NB4 (cell line): ENCODE data around the gene ZDHHC1.
A peak's percentile ranks its signal among the peaks of the same experiment; 100 is the strongest.

Source experiments
- DNase-seq: peaks from one replicate; pipeline ENCODE4 v3.0.0; 2010; ENCODE audit warnings: low read depth
- H3K4me3 ChIP-seq: one replicate; pipeline ENCODE4 v1.5.1; 2011; ENCODE audit warnings: mild to moderate bottlenecking, low read depth, low read length, moderate library complexity
- CTCF ChIP-seq: IDR thresholded peaks from one replicate; pipeline ENCODE4 v1.5.1; 2012; ENCODE audit warnings: low read depth, low read length
- MAX ChIP-seq: IDR thresholded peaks from 2 replicates; pipeline ENCODE4 v1.6.1; 2011; ENCODE audit warnings: low read depth, low read length
- MYC ChIP-seq: IDR thresholded peaks from 2 replicates; pipeline ENCODE4 v1.6.1; 2011; ENCODE audit warnings: low read depth, low read length
- POLR2A ChIP-seq: IDR thresholded peaks from 2 replicates; pipeline ENCODE4 v1.6.1; 2011; ENCODE audit warnings: mild to moderate bottlenecking; ENCODE audit not compliant: insufficient read length; ENCODE audit errors: extremely low read depth

Gene ZDHHC1

GRCh38 chr16:67397036-67397801 is 19.1 kb downstream of the ZDHHC1 start:
- no peak for TF ChIP-seq CTCF
- no peak for TF ChIP-seq MYC
- TF ChIP-seq MAX = no peak
- no peak for TF ChIP-seq POLR2A
- H3K4me3 ChIP-seq = no peak overlapping the region
- DNase-seq = no peak

DNA sequence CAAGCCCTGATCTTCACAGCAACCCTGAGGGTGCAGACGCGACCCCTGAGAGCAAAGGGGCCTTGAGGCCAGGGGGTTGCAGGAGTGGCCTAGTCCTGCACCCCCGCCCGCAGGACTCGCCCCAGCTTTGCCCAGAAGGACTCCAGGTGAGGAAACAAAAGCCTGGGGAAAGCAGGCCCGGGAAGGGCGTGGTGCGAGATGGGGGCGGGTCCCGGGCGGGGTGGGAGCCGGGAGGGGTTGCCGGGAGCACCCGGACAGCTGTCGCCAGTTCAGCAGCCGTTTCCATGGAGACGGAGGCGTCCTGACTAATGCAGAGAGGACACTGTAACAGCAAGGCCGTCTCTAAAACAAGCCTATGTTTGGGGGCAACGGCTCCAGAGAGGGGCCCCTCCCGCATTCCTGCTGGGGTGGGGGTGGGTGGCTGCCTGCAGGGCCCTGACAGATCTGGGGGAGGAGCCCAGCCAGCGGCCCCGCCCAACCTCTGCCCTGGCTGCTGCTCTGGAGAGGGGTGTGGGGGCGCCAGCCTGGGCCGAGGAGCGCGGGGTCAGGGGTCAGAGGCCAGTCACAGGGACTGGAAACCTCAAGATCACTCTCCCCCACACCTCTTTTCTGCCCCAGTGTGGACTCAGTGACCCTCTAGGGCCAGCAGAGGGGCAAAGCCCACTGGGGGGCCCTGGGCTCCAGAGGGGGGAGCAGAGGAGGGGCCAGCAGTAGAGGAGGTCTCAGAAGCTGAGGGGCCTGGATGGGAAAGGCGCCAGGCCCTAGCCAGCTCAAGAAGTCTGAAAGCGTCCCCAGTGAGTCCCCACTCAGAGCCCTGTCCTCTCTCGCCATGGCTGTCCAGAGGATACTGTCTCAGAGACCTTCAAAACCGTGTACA is 19.9 kb downstream of the ZDHHC1 start:
- peak; percentile 45 for DNase-seq
- no peak overlapping the region for H3K4me3 ChIP-seq
- no peak for TF ChIP-seq POLR2A
- no peak for TF ChIP-seq MYC

GRCh38 chr16:67395458-67396158 is 20.7 kb downstream of the ZDHHC1 start:
- H3K4me3 ChIP-seq = no peak overlapping the region
- no peak for TF ChIP-seq POLR2A
- no peak for TF ChIP-seq MYC
- no peak for TF ChIP-seq CTCF
- TF ChIP-seq MAX = no peak
- no peak for DNase-seq

- DNase-seq = no peak
- H3K4me3 ChIP-seq = no peak overlapping the region
- TF ChIP-seq MAX (no peak), MYC (no peak), POLR2A (no peak), CTCF (no peak)
Measured at GRCh38 chr16:67395105-67395457, 21.2 kb downstream of the ZDHHC1 start.

DNA sequence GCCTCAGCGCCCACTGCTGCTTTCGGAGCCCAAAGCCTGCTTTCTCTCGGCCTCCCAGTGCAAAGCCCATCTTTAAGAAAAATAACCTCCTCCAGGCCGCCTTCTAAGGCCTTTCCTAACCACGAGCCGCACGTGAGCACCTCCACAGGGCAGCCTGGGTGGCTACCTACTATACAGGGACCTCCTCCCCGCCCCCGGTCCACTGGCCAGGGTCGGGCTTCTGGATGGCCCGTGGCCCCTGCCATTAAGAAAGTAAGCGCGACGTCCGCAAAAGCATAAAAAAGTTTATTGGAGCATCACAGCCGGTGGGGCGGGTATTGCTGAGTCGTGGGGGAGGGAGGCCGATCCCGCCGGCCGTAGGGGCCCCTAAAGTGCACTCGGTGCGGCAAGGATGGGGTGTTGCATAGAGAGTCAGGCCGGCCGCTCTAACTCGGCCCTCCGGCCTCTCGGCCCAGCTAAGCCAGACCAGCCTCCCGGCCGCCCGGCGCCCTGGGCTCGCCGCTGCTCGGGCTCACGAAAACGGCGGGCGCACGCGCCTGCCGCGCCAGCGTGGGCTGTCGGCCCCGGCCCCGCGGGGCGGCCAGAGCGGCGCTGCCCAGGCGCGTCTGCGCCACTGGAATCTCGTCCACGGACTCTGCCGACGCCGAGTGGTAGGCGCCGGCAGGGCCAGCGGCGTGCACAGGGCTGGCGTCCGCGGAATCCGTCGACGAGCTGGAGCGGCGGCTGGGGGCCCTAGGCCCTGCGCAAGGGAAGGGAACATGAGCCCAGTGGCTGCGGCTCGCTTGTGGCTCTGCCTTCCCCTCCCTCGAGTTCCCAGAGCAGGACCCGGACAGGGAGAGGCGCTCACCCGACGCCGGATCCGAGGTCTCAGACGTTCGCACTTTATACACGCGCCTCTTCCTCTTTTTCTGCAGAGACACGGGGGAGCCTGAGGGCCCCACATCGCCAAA is 21.8 kb downstream of the ZDHHC1 start:
- TF ChIP-seq CTCF = no peak
- no peak for TF ChIP-seq MAX
- no peak for TF ChIP-seq MYC
- no peak for TF ChIP-seq POLR2A
- peak; percentile 83 for DNase-seq
- H3K4me3 ChIP-seq = no peak overlapping the region
